Stomach (tissue), 9 donors: ENCODE results near the gene ANGEL2. TPM values are rescaled to one million over a fixed set of nuclear protein-coding genes. Genes with fewer than 3 reads are reported as not detected.
A peak's percentile ranks its signal among the peaks of the same experiment; 100 is the strongest.

Experiments used
- DNase-seq, 2 donors: peaks; one replicate each; pipeline versions ENCODE4 v3.0.0 to v3.0.0-alpha.2; 2013 to 2019
- H3K27ac ChIP-seq, 5 donors: fragments of 200-600 bp in 4 of 5; sonication (generic) in 4 of 5; one replicate each; pipeline ENCODE4 v1.5.1; 2013 to 2019; ENCODE audit warnings: mild to moderate bottlenecking in 1 of 5, moderate library complexity in 1 of 5
- H3K27me3 ChIP-seq, 3 donors: fragments of 200-600 bp; sonication (generic); one replicate each; pipeline ENCODE4 v1.5.1; 2017 to 2019; ENCODE audit warnings: mixed run types in 1 of 3
- H3K36me3 ChIP-seq, 4 donors: fragments of 200-600 bp; sonication (generic); 1 replicate in 3 of 4; 2 replicates in 1 of 4; pipeline ENCODE4 v1.5.1; 2016 to 2019
- H3K4me1 ChIP-seq, 4 donors: fragments of 200-600 bp; sonication (generic); one replicate each; pipeline ENCODE4 v1.5.1; 2016 to 2019
- H3K4me3 ChIP-seq, 4 donors: fragments of 200-600 bp; sonication (generic) in 3 of 4; one replicate each; pipeline ENCODE4 v1.5.1; 2016 to 2019; ENCODE audit warnings: mild to moderate bottlenecking in 1 of 4
- H3K9me3 ChIP-seq, 4 donors: fragments of 200-600 bp; sonication (generic); one replicate each; pipeline ENCODE4 v1.5.1; 2016 to 2019
- EP300 ChIP-seq: sonication (generic); formaldehyde crosslinking; IDR thresholded peaks from one replicate; pipeline ENCODE4 v1.6.1; 2017; ENCODE audit warnings: antibody characterized with exemption
- POLR2A ChIP-seq, 4 donors: fragments of 450-650 bp; IDR thresholded peaks; one replicate each; pipeline ENCODE4 v1.6.1; 2016; ENCODE audit warnings: antibody characterized with exemption in 4 of 4, control low read depth in 2 of 4, mild to moderate bottlenecking in 1 of 4, moderate library complexity in 1 of 4
- POLR2AphosphoS5 ChIP-seq, 3 donors: sonication (generic); formaldehyde crosslinking; IDR thresholded peaks; one replicate each; pipeline ENCODE4 v1.6.1; 2016; ENCODE audit warnings: antibody characterized with exemption in 3 of 3
- WGBS, 5 donors: extraction: QIAGEN DNeasy Blood & Tissue Kit in 3 of 5; methylation state at CpG; one replicate each; pipeline versions ENCODE4 v1.1.5 to v1.1.7; 2013 to 2018; 5-methylcytosine and 5-hydroxymethylcytosine counted together
- intact Hi-C: fragments of 100-400 bp; cut with DNase I; formaldehyde crosslinking; loops from one replicate; pipeline ENCODE4 v1.15.1; 2023; ENCODE audit warnings: low total_unique reads
- polyA plus RNA-seq, 3 donors: library from polyadenylated mRNA; stranded (reverse); fragments of 200-250 nt; gene quantifications; one replicate each; pipeline ENCODE4 v1.2.3, GENCODE V29; 2013
- total RNA-seq, 5 donors: library from RNA; depleted of rRNA; stranded (reverse); fragments of >200 nt; gene quantifications; one replicate each; pipeline versions ENCODE4 v1.1.0 to v1.2.3, GENCODE V29; 2014 to 2016
- TF ChIP-seq, protein P1 (sequence below), 7 experiments: fragments of 450-650 bp in 4 of 7; fragments of 200-600 bp in 3 of 7; sonication (generic) in 3 of 7; IDR thresholded peaks; one replicate each; pipeline ENCODE4 v1.5.1; 2016 to 2019; ENCODE audit warnings: antibody characterized with exemption in 7 of 7, control low read depth in 2 of 7, mild to moderate bottlenecking in 1 of 7
- donor health status: healthy with polysubstance abuse.
- donor health status: Bipolar disorder and iron deficiency.
- donor health status: healthy.

ANGEL2 gene
- total and polyA plus RNA-seq, 8 donors: 3.2 to 107 (median 20.1) TPM

DNA sequence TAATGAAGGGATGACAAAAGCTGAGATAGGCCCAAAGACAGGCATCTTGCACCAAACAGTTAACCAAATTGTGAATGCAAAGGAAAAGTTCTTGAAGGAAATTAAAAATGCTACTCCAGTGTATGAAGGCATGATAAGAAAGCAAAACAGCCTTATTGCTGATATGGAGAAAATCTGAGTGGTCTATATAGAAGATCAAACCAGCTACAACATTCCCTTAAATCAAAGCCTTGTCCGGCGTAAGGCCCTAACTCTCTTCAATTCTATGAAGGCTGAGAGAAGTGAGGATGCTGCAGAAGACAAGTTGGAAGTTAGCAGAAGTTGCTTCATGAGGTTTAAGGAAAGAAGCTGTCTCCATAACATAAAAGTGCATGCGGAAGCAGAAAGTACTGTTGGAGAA, 4.3 kb upstream of the ANGEL2 start:
- TF ChIP-seq EP300: no peak
- TF ChIP-seq POLR2AphosphoS5 (IDR thresholded peaks at IDR 0.05): no peak
- WGBS, 5 donors: 90 to 98% (median 96%) methylated on average over 3 of the region's 3 CpGs
- Histone ChIP-seq H3K4me1 (peaks cover 0 to 4% (median 2%) of the 10 kb centered on the region in 4 donors), H3K27me3 (no peaks in the 10 kb centered on the region), H3K36me3 (no peaks in the 10 kb centered on the region), H3K9me3 (no peaks in the 10 kb centered on the region), H3K4me3 (no peak overlapping the region), H3K27ac (no peak overlapping the region)
- intact Hi-C loops: no loop called here
- DNase-seq: no peak

DNA sequence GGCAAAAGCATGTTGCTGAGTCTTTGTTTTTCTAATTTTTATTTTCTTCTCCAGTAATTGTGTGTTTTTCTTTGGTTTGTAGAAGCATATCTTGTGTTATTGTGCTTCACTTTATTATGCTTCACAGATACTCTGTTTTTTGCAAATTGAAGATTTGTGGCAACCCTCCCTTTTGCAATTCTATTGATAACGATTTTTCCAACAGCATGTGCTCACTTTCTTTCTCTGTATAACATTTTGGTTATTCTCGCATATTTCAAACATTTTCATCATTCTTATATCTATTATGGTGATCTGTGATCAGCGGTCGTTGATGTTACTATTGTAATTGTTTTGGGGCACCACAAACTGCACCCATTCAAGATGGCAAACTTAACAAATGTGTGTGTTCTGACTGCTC, 3.8 kb upstream of the ANGEL2 start:
- no peaks in the 10 kb centered on the region for H3K36me3 ChIP-seq
- DNase-seq: no peak
- H3K4me1 ChIP-seq: peaks cover 3 to 9% (median 5%) of the 10 kb centered on the region in 4 donors
- TF ChIP-seq POLR2AphosphoS5 (IDR thresholded peaks at IDR 0.05): no peak
- TF ChIP-seq, protein P1, sequence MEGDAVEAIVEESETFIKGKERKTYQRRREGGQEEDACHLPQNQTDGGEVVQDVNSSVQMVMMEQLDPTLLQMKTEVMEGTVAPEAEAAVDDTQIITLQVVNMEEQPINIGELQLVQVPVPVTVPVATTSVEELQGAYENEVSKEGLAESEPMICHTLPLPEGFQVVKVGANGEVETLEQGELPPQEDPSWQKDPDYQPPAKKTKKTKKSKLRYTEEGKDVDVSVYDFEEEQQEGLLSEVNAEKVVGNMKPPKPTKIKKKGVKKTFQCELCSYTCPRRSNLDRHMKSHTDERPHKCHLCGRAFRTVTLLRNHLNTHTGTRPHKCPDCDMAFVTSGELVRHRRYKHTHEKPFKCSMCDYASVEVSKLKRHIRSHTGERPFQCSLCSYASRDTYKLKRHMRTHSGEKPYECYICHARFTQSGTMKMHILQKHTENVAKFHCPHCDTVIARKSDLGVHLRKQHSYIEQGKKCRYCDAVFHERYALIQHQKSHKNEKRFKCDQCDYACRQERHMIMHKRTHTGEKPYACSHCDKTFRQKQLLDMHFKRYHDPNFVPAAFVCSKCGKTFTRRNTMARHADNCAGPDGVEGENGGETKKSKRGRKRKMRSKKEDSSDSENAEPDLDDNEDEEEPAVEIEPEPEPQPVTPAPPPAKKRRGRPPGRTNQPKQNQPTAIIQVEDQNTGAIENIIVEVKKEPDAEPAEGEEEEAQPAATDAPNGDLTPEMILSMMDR (IDR thresholded peaks at IDR 0.05): no peak
- TF ChIP-seq POLR2A (IDR thresholded peaks at IDR 0.05): no peak
- no peak for TF ChIP-seq EP300
- no peaks in the 10 kb centered on the region for H3K27me3 ChIP-seq
- H3K27ac ChIP-seq: no peak overlapping the region
- no peaks in the 10 kb centered on the region for H3K9me3 ChIP-seq
- 88 to 97% (median 92%) methylated on average over 4 of the region's 4 CpGs for WGBS, 5 donors
- intact Hi-C loops: no loop called here
- no peak overlapping the region for H3K4me3 ChIP-seq

DNA sequence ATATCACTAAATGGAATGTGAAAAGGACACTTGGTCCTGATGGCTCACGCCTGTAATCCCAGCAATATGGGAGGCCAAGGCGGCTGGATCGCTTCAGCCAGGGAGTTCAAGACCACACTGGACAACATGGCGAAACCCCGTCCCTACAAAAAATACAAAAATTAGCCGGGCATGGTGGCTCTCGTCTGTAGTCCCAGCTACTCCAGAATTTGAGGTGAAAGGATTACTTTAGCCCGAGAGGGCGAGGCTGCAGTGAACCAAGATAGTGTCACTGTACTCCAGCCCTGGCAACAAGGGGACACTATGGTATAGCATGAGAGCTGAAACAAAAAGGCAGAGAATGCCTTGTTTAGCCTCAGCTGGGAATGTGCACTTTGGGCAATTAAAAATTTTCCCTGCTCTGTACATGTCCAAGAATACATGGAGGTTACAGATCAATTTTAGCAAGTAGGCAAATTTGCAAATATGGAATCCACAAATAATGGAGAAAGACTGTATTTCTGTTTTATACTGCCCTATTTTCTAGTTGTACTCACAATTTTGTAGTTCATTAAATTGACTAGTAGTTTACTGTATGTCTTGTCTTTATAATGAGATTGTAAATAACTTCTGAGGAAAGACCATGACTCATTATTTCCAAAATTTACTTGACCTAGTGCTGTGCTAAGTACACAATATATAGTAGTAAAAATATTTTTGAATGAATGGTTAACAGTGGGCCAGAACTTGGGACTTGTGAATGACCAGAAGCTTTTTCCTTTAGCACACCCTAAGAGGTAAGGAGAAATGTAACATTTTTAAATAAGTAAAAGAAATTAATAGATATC, 2.0 kb upstream of the ANGEL2 start:
- H3K4me3 ChIP-seq: no peak overlapping the region
- H3K9me3 ChIP-seq: no peaks in the 10 kb centered on the region
- peaks cover 11 to 27% (median 16%) of the 10 kb centered on the region in 4 donors for H3K4me1 ChIP-seq
- peaks cover 0 to 4% (median under 1%) of the 10 kb centered on the region in 4 donors for H3K36me3 ChIP-seq
- no peak overlapping the region for H3K27ac ChIP-seq
- 92 to 93% (median 93%) methylated on average over 9 of the region's 9 CpGs for WGBS, 5 donors
- intact Hi-C loops: no loop called here
- no peak for DNase-seq
- H3K27me3 ChIP-seq: no peaks in the 10 kb centered on the region
- no peak for TF ChIP-seq POLR2AphosphoS5 (IDR thresholded peaks at IDR 0.05)
- TF ChIP-seq, protein P1 (IDR thresholded peaks at IDR 0.05): no peak

DNA sequence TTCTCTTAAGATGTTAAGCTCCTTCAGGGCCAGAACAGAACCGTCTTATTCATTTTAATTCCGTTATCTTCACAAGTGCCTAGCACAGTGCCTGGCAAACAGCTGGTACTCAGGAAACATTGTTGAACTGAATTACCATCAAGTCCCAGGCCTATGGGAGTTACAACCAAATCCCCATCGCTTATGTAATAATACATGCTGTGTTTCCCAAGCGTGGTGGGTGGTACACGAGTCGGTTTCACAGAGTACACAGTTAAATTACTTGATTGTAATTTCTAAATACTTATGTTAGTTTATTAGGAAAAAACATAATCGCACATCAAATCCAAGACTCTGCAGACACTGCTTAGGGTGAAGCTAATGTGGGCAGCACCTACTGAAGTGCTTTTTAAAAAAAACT, 1.0 kb downstream of the ANGEL2 start:
- TF ChIP-seq POLR2AphosphoS5 (IDR thresholded peaks at IDR 0.05): no peak
- no peak for TF ChIP-seq EP300
- no peak for TF ChIP-seq POLR2A (IDR thresholded peaks at IDR 0.05)
- TF ChIP-seq, protein P1 (IDR thresholded peaks at IDR 0.05): no peak
- intact Hi-C loops: no loop called here
- Histone ChIP-seq H3K36me3 (peaks cover 0 to 29% (median 20%) of the 10 kb centered on the region in 4 donors), H3K4me1 (peaks cover 11 to 32% (median 20%) of the 10 kb centered on the region in 4 donors), H3K27me3 (no peaks in the 10 kb centered on the region), H3K4me3 (peak overlapping the region; percentile 62 to 91 (median 77)), H3K9me3 (no peaks in the 10 kb centered on the region), H3K27ac (peak overlapping the region in 4 of 5 donors; percentile 85 to 95 (median 92))
- DNase-seq: peak in 1 of 2 donors; percentile 27
- 8 to 12% (median 9%) methylated on average over 7 of the region's 7 CpGs for WGBS, 5 donors

DNA sequence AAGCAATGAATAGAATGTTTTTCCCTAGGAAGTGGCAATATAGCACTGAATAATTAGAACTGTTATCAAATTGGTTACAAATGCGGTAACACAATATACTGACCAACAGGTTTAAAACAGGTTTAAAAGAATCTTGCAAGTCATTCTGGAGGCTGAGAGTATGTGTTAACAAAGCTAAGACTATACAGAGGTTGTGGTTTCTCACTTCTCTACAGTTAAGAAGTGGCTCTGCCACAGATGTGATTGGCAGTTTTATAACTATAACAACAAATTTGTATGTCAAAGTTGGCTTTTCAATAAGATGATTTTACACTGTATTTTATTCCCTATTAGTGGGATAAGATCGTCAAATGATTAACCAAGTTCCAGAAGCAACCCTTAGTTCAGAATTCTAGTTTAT, 7.1 kb downstream of the ANGEL2 start:
- H3K4me3 ChIP-seq: no peak overlapping the region
- no peaks in the 10 kb centered on the region for H3K9me3 ChIP-seq
- TF ChIP-seq, protein P1 (IDR thresholded peaks at IDR 0.05): no peak
- TF ChIP-seq POLR2A (IDR thresholded peaks at IDR 0.05) (no peak), EP300 (no peak), POLR2AphosphoS5 (IDR thresholded peaks at IDR 0.05) (no peak)
- intact Hi-C loops: no loop called here
- WGBS, 5 donors: 83 to 92% (median 86%) methylated on average over 2 of the region's 2 CpGs
- no peaks in the 10 kb centered on the region for H3K27me3 ChIP-seq
- H3K27ac ChIP-seq: no peak overlapping the region
- H3K36me3 ChIP-seq: peaks cover 0 to 85% (median 73%) of the 10 kb centered on the region in 4 donors
- no peak for DNase-seq
- H3K4me1 ChIP-seq: peaks cover 0 to 21% (median 6%) of the 10 kb centered on the region in 4 donors
